ENCODE results near the gene GPR68. TPM values are rescaled to one million over a fixed set of nuclear protein-coding genes. Genes with fewer than 3 reads are reported as not detected.

GPR68 gene
- total RNA-seq, 4 donors from 2014 or later = 0.21 to 4.1 (median 0.52) TPM

DNA sequence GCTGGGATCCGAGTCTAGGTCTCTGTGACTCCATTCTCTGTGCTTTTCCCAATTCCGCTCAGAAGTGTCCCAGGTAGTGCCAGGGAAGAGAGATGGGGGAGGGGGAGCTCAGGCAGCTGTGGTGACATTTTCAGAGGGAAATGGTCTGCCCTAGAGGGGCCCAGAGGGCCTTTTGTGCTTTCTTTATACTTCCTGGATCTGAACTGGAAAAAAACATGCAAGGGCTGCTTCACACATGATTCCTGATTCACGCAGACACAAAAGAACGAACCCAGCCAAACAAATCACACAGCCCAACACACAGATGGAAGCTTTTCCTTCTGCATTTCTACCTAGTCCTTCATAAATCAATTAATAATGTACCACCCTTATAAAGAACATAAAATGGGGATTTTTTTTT lies 26.5 kb downstream of the GPR68 start:
- H3K27me3 ChIP-seq = no peaks in the 10 kb centered on the region
- H3K4me3 ChIP-seq = no peak overlapping the region
- TF ChIP-seq EP300 (IDR thresholded peaks at IDR 0.05) = no peak
- TF ChIP-seq POLR2A (IDR thresholded peaks at IDR 0.05) = no peak
- TF ChIP-seq, protein P1, sequence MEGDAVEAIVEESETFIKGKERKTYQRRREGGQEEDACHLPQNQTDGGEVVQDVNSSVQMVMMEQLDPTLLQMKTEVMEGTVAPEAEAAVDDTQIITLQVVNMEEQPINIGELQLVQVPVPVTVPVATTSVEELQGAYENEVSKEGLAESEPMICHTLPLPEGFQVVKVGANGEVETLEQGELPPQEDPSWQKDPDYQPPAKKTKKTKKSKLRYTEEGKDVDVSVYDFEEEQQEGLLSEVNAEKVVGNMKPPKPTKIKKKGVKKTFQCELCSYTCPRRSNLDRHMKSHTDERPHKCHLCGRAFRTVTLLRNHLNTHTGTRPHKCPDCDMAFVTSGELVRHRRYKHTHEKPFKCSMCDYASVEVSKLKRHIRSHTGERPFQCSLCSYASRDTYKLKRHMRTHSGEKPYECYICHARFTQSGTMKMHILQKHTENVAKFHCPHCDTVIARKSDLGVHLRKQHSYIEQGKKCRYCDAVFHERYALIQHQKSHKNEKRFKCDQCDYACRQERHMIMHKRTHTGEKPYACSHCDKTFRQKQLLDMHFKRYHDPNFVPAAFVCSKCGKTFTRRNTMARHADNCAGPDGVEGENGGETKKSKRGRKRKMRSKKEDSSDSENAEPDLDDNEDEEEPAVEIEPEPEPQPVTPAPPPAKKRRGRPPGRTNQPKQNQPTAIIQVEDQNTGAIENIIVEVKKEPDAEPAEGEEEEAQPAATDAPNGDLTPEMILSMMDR (IDR thresholded peaks at IDR 0.05) = no peak
- H3K27ac ChIP-seq = no peak overlapping the region
- H3K4me1 ChIP-seq = peaks cover 0 to 7% (median 0%) of the 10 kb centered on the region in 4 donors
- no peak for DNase-seq (ENCODE audit: low spot score in 2 of 2)
- H3K9me3 ChIP-seq = no peaks in the 10 kb centered on the region
- H3K36me3 ChIP-seq = peaks cover 0 to 89% (median 16%) of the 10 kb centered on the region in 3 donors
- 68 to 84% methylated on average over 4 of the region's 4 CpGs for WGBS, 2 donors

DNA sequence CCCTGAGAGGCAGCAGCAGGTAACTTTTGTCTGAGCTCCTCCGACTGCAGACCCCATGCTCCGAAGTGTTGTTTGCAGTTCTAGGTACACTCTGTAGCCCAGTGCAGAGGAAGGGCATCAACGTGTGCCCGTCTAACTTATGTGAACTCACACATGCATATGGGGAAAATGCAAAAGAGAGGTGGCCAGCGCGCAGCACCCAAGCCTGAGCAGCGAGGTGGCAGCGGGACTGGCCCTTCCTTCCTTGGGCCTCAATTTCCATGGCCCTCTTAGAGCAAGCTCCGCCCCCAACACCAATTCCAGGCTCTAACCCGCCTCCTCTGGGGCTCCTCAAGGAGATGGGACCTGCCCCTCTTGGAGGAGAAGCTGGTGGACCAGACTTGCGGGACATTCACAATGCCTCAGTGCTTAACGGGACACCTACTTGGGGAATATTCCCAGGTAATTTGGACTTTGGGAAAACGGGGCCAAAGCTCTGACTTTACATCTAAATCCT lies 27.7 kb downstream of the GPR68 start:
- Histone ChIP-seq H3K27ac (no peak overlapping the region), H3K9me3 (no peaks in the 10 kb centered on the region), H3K4me1 (peaks cover 0 to 7% (median 0%) of the 10 kb centered on the region in 4 donors), H3K27me3 (no peaks in the 10 kb centered on the region), H3K4me3 (no peak overlapping the region), H3K36me3 (peaks cover 0 to 89% (median 16%) of the 10 kb centered on the region in 3 donors)
- DNase-seq (ENCODE audit: low spot score in 2 of 2) = no peak
- TF ChIP-seq, protein P1 (IDR thresholded peaks at IDR 0.05) = no peak
- WGBS, 2 donors = 93 to 99% methylated on average over 13 of the region's 13 CpGs

DNA sequence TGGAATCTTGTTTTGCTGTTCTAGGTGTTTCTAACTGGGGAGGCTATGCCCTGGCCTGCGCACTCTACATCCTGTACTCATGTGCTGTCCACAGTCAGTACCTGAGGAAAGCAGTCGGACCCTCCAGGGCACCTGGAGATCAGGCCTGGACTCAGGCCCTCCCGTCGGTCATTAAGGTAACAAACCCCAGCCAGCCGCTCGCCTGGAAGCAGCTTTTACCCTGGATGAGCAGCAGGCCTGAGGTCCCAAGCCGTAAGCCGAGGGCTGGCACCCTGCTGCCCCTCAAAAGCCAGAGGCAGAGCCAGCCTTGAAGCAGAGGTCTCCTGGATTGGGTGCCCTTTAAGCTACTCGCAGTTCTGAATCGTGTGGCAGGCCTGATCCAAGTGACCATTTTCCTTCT lies 29.1 kb downstream of the GPR68 start:
- H3K36me3 ChIP-seq = peaks cover 0 to 89% (median 16%) of the 10 kb centered on the region in 3 donors
- no peak for TF ChIP-seq POLR2A (IDR thresholded peaks at IDR 0.05)
- no peak for TF ChIP-seq EP300 (IDR thresholded peaks at IDR 0.05)
- TF ChIP-seq, protein P1 (IDR thresholded peaks at IDR 0.05) = no peak
- no peak overlapping the region for H3K4me3 ChIP-seq
- H3K4me1 ChIP-seq = peaks cover 0 to 7% (median 0%) of the 10 kb centered on the region in 4 donors
- H3K27ac ChIP-seq = no peak overlapping the region
- DNase-seq (ENCODE audit: low spot score in 2 of 2) = no peak
- H3K9me3 ChIP-seq = no peaks in the 10 kb centered on the region
- H3K27me3 ChIP-seq = no peaks in the 10 kb centered on the region
- 96 to 100% methylated on average over 4 to 10 of the region's 10 CpGs for WGBS, 2 donors

DNA sequence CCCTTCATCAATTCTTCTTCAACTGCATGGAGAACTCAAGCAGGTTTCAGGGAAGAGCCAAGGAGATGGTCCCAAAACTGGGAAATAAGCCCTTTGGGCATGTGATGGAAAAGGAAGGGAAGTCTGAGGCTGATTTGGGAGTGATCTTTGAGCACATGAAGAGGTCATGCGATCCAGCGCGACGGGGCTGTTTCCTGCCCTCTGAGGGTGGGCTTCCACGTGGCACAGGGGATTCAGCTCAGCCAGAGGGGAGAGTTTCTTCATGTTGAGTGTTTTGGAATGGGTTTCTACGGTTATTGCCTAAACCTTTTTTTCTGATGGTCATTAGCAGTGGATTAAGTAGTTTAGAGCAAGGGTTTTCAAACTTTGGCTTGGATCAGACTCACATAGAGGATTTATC lies 30.2 kb downstream of the GPR68 start:
- peaks cover 0 to 89% (median 16%) of the 10 kb centered on the region in 3 donors for H3K36me3 ChIP-seq
- 81 to 83% methylated on average over 6 of the region's 6 CpGs for WGBS, 2 donors
- no peaks in the 10 kb centered on the region for H3K27me3 ChIP-seq
- TF ChIP-seq EP300 (IDR thresholded peaks at IDR 0.05) (no peak), POLR2A (IDR thresholded peaks at IDR 0.05) (no peak)
- TF ChIP-seq, protein P1 (IDR thresholded peaks at IDR 0.05) = no peak
- H3K9me3 ChIP-seq = peaks cover 0 to 6% (median 0%) of the 10 kb centered on the region in 4 donors
- H3K27ac ChIP-seq = no peak overlapping the region
- DNase-seq (ENCODE audit: low spot score in 2 of 2) = no peak
- H3K4me3 ChIP-seq = no peak overlapping the region
- no peaks in the 10 kb centered on the region for H3K4me1 ChIP-seq

DNA sequence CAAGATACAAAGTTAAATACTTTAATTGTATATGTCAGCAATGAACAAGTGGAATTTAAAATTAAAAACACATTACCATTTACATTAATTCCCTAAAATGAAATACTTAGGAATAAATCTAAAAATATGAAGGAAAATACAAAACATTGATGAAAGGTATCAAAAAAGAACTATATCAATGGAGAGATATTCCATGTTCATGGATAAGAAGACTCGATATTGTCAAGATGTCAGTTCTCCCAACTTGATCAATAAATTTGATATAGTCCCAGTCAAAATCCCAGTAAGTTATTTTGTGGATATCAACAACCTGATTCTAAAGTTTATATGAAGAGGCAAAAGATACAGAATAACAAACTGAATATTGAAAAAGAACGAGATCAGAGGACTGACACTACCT lies 33.5 kb downstream of the GPR68 start:
- no peak for DNase-seq (ENCODE audit: low spot score in 2 of 2)
- peaks cover 0 to 84% (median 7%) of the 10 kb centered on the region in 3 donors for H3K36me3 ChIP-seq

More for the DNA sequence above, 33.5 kb downstream of the GPR68 start:
- WGBS, 2 donors = 97 to 98% methylated on average over 2 of the region's 2 CpGs
- TF ChIP-seq POLR2A (IDR thresholded peaks at IDR 0.05) (no peak), EP300 (IDR thresholded peaks at IDR 0.05) (no peak)
- TF ChIP-seq, protein P1 (IDR thresholded peaks at IDR 0.05) = no peak
- Histone ChIP-seq H3K4me3 (no peak overlapping the region), H3K27ac (no peak overlapping the region), H3K4me1 (no peaks in the 10 kb centered on the region), H3K27me3 (no peaks in the 10 kb centered on the region), H3K9me3 (peaks cover 0 to 6% (median 0%) of the 10 kb centered on the region in 4 donors)
